Rectal smooth muscle tissue (tissue), 1 donor: Measurements from ENCODE around the gene COL19A1.
"Not testable (repeated sequence)": the region's sequence is repeated elsewhere in the genome, so short reads cannot be mapped to it uniquely, and the experiment has no call there.

Source experiments
- H3K27ac ChIP-seq: one replicate; pipeline ENCODE4 v1.7.0; 2013; ENCODE audit warnings: low read depth, low read length, inconsistent platforms
- H3K27me3 ChIP-seq: one replicate; pipeline ENCODE4 v1.7.0; 2013; ENCODE audit warnings: low read length; ENCODE audit not compliant: control insufficient read depth, insufficient read depth
- H3K36me3 ChIP-seq: one replicate; pipeline ENCODE4 v1.7.0; 2013; ENCODE audit warnings: low read length; ENCODE audit not compliant: control insufficient read depth, insufficient read depth
- H3K4me1 ChIP-seq: one replicate; pipeline ENCODE4 v1.7.0; 2013; ENCODE audit warnings: low read length; ENCODE audit not compliant: control insufficient read depth, insufficient read depth
- H3K4me3 ChIP-seq: one replicate; pipeline ENCODE4 v1.7.0; 2013; ENCODE audit warnings: low read length
- H3K9ac ChIP-seq: one replicate; pipeline ENCODE4 v1.7.0; 2013; ENCODE audit warnings: low read length

Gene COL19A1

DNA sequence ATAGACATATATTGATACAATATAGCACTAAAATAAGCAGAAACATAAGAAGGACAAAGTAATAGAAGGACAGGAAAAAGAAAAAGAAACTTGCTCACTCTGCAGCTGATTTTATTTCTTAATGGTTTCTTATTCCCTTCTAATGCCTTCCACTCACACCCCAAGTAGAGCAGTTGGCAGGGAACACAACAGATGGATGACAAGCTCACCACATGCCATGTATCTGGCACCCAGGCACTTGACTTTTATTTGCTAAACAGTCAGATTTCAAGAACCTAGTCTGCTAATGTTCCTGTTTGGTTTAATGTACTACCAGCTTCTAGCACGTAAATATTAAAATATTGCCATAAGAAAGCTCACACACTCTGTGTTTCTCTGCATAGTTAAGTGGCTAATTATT, 87.1 kb downstream of the COL19A1 start:
- no peaks in the 10 kb centered on the region for H3K4me1 ChIP-seq
- H3K4me3 ChIP-seq = no peak overlapping the region
- H3K36me3 ChIP-seq = no peaks in the 10 kb centered on the region
- no peaks in the 10 kb centered on the region for H3K27me3 ChIP-seq
- no peak overlapping the region for H3K9ac ChIP-seq
- no peak overlapping the region for H3K27ac ChIP-seq

DNA sequence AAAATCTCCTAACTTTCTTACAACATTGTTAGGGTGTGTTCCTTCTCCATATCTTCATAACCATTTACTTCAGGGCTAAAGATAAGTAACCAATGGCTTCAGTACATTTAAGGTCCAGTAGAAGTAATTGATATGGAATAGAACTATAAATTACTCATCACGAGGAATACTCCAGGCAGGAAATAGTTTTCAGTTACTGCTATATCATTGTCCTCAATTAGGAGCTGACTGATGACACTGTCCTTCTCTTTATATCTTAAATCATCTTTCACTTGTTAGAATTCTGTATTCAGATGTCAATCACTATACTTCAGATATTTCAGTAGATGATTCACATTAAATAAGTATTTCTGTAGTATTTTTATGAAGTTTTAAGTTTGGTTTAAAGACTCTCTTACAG, 88.4 kb downstream of the COL19A1 start:
- H3K27me3 ChIP-seq = no peaks in the 10 kb centered on the region
- H3K4me1 ChIP-seq = no peaks in the 10 kb centered on the region
- H3K27ac ChIP-seq = no peak overlapping the region
- no peaks in the 10 kb centered on the region for H3K36me3 ChIP-seq
- no peak overlapping the region for H3K4me3 ChIP-seq
- H3K9ac ChIP-seq = no peak overlapping the region

DNA sequence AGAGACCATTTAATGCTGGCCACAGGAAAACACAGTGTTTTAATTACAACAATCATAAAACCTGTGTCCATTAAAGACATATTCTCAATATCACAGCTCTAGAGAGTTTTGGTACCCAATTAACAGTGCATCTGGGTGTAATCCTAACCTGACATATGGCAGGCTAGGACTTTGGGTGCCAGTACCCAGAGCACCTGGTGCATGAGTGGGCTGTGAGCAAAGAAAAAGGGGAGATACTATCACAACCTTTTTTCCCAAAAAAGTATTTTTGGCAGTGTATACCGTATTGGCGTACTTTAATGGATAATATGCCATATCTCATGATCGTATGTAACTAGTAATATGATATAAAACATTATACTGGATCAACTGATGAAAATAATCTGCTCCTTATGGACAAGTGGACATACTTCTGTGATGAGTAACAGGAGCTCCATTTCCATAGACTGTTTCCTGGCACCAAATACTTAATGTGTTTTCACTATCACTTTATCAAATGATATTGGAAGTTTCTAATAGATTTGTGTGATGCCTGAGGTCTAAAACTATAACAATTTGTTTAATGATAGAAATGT, 91.7 kb downstream of the COL19A1 start:
- H3K4me1 ChIP-seq = no peaks in the 10 kb centered on the region
- H3K27me3 ChIP-seq = no peaks in the 10 kb centered on the region
- H3K27ac ChIP-seq = no peak overlapping the region
- H3K4me3 ChIP-seq = no peak overlapping the region
- H3K9ac ChIP-seq = no peak overlapping the region
- H3K36me3 ChIP-seq = no peaks in the 10 kb centered on the region

DNA sequence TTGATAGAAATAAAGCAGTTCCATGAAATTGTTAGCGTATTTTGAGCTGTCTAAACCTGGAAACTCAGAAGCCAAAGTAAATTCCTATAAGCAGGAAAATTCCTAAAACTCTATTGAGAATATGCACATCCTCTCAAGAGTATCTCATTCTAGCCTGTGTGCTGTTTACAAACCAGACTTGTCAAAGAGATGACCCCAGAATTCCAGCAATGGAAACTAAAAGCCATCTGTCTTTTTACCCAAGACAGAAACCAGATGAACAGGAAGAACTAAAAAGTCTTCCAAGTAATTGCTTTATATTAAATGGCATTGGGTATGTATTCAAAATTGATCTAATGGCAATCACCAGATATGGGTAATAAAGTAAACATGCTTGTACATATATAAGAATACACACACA, 92.6 kb downstream of the COL19A1 start:
- Histone ChIP-seq H3K4me1 (no peaks in the 10 kb centered on the region), H3K9ac (no peak overlapping the region), H3K27me3 (no peaks in the 10 kb centered on the region), H3K4me3 (no peak overlapping the region), H3K27ac (no peak overlapping the region), H3K36me3 (no peaks in the 10 kb centered on the region)

DNA sequence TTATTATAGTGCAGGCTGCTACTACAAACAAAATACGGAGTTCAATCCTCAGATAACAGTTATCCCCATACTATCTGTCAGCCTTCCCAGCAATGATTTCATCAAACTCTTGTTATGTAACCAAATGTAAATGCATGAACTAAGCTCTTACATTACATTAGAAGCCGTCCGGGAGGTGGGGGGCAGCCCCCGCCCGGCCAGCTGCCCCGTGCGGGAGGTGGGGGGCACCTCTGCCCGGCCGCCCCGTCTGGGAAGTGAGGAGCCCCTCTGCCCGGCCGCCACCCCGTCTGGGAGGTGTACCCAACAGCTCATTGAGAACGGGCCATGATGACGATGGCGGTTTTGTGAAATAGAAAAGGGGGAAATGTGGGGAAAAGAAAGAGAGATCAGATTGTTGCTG, 99.6 kb downstream of the COL19A1 start:
- not testable (repeated sequence) for H3K4me1 ChIP-seq, H3K36me3 ChIP-seq, H3K27ac ChIP-seq, H3K9ac ChIP-seq, H3K27me3 ChIP-seq, H3K4me3 ChIP-seq

DNA sequence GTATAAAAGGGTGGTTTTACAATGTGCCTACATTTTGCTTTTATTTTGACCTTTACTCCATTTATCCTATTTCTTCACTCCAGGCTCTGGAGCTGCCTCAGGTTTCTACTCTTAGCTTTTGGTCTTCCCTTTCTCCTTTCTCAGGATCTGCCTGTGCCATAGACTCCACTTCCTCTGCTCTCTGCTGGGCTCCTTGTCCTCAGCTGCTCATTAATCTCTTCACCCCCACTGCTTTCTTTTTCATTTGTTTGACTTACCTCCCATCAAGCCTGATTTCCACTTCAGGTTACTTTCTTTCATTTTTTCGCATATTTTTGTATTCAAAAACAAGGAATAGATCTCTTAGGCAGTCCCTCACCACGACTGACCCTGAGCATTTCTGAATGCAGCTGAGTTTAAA, 106.8 kb downstream of the COL19A1 start:
- Histone ChIP-seq H3K27me3 (no peaks in the 10 kb centered on the region), H3K9ac (no peak overlapping the region), H3K27ac (no peak overlapping the region), H3K4me3 (no peak overlapping the region), H3K36me3 (no peaks in the 10 kb centered on the region), H3K4me1 (no peaks in the 10 kb centered on the region)

DNA sequence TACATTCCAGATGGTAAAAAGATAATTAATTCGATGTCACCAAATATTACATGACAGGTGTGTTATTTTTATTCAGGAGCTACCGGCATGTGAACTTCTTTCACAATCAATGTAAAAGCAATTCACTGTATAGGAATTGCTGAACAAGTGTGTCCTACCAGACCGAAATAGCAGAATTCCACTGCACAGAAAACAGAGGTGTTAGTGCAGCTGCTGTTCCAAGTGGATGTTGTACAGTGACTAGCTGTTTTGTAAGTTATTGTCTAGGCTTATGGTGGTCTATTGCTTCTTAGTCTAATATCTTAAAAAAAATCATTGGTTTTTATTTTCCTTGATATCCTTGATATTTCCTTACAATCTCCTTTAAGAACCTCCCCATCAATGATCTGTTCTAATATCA, 107.4 kb downstream of the COL19A1 start:
- Histone ChIP-seq H3K4me3 (no peak overlapping the region), H3K27ac (no peak overlapping the region)

DNA sequence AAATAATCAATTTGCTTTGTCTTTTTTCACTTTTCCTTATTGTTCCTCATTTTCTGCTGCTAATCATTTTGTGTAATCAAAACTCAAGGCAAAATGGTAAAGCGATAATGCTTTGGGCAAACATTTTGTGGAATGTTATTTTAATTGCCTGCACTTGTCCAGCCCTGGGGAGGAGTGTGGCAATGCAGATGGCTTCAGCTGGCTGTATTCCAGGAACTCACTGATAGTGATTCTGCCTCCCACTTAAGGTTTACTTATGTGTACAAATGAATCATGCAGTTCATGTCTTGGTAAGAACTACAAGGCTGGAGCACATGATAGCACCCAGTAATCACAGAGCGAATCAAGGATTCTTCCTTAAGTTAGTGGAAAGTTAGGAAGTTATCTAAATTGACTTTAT, 107.8 kb downstream of the COL19A1 start:
- no peak overlapping the region for H3K27ac ChIP-seq
- no peaks in the 10 kb centered on the region for H3K27me3 ChIP-seq
- H3K4me3 ChIP-seq = no peak overlapping the region
- no peaks in the 10 kb centered on the region for H3K36me3 ChIP-seq
- no peak overlapping the region for H3K9ac ChIP-seq
- no peaks in the 10 kb centered on the region for H3K4me1 ChIP-seq

More for the DNA sequence above, 107.4 kb downstream of the COL19A1 start:
- no peaks in the 10 kb centered on the region for H3K4me1 ChIP-seq
- H3K27me3 ChIP-seq = no peaks in the 10 kb centered on the region
- no peaks in the 10 kb centered on the region for H3K36me3 ChIP-seq
- H3K9ac ChIP-seq = no peak overlapping the region

DNA sequence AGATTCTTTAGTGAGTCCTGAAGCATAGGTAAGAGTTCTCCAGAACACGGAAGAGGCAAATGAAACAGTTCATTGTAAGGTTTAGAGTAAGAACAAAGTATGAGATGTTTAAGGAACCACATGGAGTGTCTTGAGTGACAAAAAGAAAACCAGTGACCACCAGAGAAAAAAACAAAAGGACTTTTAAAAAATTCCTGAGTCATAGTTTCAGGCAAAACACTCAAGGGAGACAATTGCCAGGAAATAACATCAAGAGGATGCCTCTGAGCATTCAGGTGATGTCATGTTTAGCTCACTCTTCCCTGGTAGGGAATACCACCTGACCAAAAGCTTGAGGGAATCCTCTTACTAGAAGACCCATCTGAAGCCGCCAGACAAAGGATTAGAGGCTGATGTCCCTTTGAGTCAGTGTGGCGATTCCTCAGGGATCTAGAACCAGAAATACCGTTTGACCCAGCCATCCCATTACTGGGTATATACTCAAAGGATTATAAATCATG, 110.3 kb downstream of the COL19A1 start:
- Histone ChIP-seq H3K27me3 (no peaks in the 10 kb centered on the region), H3K4me3 (no peak overlapping the region), H3K9ac (no peak overlapping the region), H3K4me1 (no peaks in the 10 kb centered on the region), H3K27ac (no peak overlapping the region), H3K36me3 (no peaks in the 10 kb centered on the region)

DNA sequence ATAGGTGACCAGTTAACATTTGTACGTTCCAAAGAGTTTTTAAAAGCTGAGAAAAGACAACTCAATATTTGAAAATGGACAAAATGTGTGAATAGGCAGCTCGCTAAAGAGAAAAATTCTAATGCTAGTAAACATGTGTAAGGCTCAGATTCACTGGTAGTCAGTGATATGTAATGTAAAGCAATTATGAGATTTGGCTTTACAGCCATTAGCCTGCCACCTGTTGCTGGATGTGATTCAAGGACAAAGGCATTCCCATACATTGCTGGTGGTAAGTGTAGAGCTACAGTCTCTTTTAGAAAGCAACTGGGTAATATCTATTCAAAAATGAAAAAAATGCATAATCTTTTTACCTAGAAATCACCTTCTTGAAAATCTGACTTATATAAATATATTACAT, 114.3 kb downstream of the COL19A1 start:
- Histone ChIP-seq H3K27ac (no peak overlapping the region), H3K36me3 (no peaks in the 10 kb centered on the region), H3K9ac (no peak overlapping the region), H3K27me3 (no peaks in the 10 kb centered on the region), H3K4me1 (no peaks in the 10 kb centered on the region), H3K4me3 (no peak overlapping the region)

DNA sequence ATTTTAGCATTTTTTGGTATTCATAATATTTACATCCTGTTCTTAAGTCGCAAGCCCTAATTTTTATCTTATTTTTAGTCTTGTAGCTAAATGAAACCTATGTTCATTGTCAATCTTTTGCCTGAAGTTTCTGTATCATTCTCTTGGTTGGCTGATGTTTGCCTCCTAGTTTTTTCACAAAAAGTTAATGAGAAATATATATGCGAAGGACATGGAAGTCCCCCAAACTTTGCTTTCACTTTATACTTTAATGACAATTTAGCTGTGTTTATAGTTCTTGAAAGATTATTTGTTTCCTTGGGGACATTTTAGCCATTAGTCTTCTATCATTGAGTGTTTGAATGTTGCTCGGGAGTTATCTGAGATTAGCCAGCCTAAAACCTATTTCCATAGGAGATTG, 118.2 kb downstream of the COL19A1 start:
- no peaks in the 10 kb centered on the region for H3K4me1 ChIP-seq
- no peak overlapping the region for H3K4me3 ChIP-seq
- no peaks in the 10 kb centered on the region for H3K36me3 ChIP-seq

DNA sequence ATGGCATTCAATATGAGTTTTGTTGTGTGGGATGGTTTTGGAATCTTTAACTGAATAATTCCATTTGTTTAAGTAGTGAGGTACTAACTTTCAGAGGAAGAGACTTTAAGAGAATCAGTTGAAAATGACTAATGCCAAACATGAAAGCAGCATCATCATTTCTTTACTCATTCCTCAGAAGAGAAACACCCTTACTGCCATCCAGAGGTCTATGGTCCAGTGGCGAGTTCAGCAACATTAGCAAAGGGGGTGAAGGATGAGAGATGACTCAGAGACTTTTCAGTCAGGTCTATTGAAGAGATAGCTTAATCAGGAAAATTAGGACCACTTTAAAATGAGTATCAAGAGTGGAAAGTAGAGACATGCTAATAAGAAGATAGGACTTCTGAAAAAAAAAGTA, 118.8 kb downstream of the COL19A1 start:
- Histone ChIP-seq H3K27ac (no peak overlapping the region), H3K4me3 (no peak overlapping the region), H3K9ac (no peak overlapping the region), H3K27me3 (no peaks in the 10 kb centered on the region), H3K36me3 (no peaks in the 10 kb centered on the region), H3K4me1 (no peaks in the 10 kb centered on the region)

More for the DNA sequence above, 118.2 kb downstream of the COL19A1 start:
- Histone ChIP-seq H3K27ac (no peak overlapping the region), H3K27me3 (no peaks in the 10 kb centered on the region), H3K9ac (no peak overlapping the region)

DNA sequence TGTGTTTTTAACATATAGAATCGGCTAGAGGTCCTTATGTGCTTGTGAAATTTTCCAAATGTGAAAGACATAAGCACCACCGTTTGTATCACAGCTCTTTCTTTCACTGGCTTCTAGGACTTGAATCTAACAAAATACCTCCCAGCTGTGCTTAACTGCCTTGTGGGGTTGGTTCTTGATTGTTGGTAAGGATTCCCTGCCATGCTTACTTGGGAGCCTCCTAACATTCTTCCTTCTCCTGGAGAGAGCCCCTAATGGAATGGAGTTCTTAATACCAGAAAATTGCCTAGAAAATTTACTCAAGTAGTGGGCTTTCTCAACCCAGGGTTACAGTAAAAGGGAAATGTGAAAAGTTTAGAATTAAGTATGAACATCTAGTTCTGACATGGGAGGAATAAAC, 121.2 kb downstream of the COL19A1 start:
- H3K27me3 ChIP-seq = no peaks in the 10 kb centered on the region
- H3K36me3 ChIP-seq = no peaks in the 10 kb centered on the region
- H3K4me1 ChIP-seq = no peaks in the 10 kb centered on the region
- H3K4me3 ChIP-seq = no peak overlapping the region
- no peak overlapping the region for H3K27ac ChIP-seq
- no peak overlapping the region for H3K9ac ChIP-seq
